ENCODE data around the gene CPD.
"Not testable (repeated sequence)": the region's sequence is repeated elsewhere in the genome, so short reads cannot be mapped to it uniquely, and the experiment has no call there.

Gene CPD

DNA sequence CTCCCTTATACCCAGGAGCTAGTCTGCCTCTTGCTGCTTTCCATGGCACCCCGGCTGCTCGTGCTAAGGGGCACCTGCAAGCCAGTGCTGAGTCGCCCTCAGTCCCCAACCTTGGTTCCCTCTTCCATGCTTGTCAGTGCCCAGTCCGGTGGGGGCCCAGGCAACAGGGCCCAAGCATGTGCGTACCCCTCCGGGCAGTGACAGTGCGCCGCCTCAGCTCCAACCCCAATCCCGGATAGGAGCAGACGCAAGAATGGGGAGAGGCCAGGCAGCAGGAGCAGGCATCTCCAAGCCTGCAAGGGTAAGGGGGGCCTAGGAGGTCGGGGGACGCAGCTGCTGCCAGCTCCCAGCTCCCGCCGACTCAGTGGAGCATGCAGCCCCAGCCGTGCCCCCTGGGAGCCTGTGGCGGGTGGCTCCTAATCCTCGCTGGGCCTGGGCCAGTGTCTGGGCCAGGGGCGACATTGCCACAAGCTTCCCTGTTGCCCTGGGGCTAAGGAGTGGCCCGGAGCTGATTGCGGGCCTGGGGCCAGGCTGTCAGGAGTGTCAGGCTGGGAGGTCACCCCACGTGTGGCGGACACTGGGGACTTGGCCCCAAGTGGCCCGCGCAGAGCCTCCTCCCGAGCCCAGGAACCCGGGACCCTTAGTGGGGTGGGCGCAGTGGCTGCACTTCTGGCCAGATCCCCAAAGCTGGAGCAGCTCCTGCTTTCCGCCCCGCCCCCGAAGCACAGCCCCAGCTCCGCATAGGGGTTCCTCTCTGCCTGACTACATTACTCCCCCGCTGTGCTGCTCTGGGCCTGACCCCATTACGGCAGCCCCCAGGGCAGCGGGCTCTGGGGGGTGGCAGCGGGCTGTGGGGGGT is 9.8 kb downstream of the CPD start:
- peak; percentile 97 for DNase-seq (ENCODE audit: low spot score)

DNA sequence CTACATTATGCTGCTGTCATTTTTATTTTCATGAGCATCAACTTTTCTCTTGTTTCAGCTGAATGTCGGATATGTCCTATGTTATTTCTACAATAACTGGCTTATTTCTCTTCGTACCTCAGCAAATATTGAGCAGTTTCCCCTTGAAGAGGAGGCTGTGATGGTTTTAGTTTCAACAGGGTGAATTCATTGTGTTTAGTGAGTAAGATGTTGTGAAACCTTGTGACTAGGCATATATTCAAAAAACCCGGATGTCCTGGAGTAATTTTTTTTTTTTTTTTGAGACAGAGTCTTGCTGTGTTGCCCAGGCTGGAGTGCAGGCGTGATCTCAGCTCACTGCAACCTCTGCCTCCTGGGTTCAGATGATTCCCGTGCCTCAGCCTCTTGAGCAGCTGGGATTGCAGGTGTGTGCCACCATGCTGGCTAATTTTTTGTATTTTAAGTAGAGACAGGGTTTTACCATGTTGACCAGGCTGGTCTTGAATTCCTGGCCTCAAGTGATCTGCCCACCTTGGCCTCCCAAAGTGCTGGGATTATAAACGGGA is 11.1 kb downstream of the CPD start:
- no peak for DNase-seq (ENCODE audit: low spot score)

DNA sequence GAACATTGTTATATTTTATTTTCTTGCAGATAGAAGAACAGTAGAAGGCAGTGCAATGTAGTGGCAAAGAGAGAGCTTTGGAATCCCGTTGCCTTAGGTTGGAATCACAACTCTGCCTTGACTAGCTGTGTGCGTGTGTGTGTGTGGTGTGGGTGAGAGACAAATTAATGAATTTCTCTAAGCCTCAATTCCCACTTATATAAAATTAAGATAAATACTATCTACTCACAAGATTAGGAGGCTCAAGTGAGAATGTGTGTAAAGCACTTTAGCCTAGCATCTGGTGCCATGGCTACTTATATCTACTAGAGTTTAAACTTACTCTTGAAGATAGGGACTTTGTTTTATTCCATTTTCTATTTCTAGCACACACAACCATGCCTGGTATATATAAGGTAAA is 12.8 kb downstream of the CPD start:
- DNase-seq (ENCODE audit: low spot score), result peak; percentile 52

DNA sequence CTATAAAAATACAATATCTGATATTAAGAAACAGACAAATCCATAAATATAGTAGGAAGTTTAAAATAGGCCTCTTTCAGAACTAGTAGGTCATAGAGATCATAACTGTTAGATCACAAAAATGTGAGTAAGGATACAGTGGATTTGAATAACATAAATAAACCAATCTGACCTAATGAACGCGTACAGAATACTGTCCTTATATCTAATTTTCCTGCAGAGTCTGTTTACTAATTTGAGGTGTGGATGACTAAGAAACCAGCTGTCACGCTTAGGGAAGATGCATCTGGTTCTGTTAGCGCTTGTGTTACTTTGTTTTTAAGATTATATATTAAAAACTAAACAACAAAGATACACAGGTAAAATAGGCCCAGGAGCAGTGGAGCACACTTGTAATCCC is 14.8 kb downstream of the CPD start:
- no peak for DNase-seq (ENCODE audit: low spot score)

DNA sequence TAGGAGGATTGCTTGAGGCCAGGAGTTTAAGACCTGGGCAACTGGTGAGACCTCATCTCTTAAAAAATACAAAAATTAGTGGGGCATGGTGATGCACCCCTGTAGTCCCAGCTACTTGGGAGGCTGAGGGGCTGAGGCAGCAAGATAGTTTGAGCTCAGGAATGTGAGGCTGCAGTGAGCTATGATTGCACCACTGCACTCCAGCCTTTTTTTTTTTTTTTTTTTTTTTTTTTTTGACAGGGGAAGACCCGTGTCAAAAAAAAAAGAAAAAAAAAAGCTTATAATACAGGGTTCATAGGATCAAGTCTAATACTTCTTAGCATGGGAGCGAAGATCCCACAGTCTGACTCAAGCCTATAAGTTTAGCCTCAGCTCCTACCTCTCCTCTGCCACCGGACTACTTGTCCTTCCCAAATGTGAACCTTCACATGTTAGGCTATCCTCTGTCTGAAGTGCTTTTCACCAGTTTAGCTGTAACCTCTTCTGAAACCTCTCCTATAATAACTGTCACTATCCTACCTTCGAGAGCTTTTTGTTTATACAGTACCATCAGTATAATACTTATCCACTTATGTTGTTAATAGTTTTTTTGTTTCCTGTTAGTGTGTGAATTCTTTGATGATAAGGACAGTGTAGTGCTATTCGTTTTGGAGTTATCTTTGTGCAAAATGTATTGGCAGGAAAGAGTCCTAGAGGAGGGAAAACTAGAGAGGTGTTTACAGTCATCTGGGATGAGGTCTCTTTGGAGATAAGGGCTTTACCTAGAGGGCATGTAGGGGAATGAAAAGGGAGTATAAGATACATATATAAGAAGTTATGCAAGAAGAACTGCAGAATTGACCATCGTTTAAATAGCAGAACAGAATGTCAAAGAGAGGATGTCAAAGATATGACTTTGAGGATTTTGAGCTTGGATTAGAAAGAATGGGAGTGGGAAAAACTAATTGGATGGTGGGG is 15.5 kb downstream of the CPD start:
- DNase-seq (ENCODE audit: low spot score), result no peak

DNA sequence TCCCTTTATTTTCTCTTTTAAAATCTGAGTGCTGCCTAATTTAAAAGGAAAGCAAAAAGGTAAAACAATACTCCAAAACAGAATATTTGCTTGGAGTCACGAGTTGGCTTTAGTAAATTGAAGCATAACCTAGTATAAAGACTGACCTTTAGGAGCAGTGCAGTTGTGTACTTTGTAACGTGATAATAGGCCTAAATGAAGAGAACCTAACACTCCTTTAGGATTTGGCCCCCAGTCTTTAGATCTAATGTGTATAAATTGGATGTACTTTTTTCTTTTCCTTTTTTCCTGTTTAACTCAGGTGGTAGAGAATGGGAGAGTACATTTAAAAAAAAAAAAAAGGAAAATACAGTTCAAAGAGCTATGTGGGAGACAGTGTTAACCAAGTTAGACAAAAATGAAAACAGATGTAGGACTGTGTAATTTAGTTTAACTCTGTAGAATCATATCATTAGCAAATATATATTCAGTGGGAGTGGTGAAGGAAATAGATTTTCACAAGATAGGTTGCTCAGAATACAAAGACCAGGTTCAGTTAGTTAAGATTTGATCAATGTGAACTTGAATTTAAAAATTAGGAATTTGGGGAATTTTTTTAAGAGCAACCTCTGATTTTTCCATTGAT is 16.8 kb downstream of the CPD start:
- DNase-seq (ENCODE audit: low spot score), result no peak

DNA sequence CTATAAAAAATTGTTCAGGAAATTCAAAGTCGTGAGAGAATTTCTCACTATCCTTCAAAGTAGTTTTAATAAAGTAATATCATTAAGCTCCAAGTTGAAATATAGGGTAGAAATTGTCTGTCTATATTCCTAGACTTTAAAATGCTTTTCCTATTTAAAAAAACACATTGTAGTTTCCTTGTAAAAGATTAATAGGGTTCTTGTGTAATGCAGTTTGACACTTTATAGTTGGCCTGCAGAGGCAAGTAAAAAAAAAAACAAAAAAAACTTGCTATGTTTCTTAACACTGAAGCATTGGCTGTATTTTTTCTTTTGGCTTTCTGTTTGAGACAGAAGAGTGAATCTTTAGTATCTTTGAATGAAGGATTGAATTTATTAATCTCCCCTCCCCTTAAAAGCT is 17.4 kb downstream of the CPD start:
- no peak for DNase-seq (ENCODE audit: low spot score)

DNA sequence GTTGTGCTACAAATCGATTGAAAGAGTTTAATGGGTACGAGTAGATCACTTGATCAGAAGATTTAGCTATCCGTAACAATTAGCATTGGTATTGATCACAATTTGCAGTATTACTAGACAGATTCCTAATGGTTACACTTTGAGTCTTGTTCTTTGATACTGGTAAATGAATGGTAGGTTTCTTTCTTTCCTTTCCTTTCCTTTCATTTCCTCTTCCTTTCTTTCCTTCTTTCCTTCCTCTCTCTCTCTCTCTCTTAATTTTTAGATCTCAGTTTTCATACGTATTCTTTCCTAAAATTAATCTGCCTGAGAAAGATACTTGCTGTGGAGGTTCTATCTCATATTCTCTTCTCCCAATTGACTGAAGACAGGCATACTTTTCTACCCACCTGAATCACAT is 17.9 kb downstream of the CPD start:
- DNase-seq (ENCODE audit: low spot score), result no peak

DNA sequence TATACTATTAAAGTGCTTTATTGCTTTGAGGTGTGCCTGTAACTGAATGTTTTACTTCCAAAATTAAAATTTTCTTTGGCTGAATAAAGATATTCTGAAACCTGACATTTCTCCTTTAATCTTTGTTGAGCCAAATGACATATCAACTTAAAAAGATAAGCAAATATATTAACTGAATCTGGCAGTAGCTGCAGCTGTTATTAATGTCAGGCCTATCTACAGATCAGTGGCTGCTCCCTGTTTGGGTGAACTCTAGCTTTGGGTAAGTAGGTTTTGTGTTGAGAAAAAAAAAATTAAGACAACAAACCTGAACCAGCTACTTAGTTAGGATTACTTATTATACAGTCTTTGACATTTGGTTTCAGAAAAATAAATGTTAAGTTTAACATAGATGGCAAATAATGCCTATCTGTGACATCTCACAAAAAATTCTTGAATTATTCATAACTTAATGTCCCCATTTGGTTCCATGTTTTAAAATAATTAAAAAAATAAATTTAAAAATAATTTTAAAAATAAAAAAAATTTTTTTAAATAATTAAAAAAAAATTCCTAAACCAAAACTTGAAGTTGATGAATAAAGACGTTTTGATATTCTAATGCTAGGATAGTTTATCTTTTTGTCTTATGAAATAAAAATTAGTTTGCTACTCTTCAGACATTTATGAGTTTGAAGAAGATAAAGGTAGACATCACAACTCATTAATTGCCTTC is 19.8 kb downstream of the CPD start:
- no peak for DNase-seq (ENCODE audit: low spot score)

DNA sequence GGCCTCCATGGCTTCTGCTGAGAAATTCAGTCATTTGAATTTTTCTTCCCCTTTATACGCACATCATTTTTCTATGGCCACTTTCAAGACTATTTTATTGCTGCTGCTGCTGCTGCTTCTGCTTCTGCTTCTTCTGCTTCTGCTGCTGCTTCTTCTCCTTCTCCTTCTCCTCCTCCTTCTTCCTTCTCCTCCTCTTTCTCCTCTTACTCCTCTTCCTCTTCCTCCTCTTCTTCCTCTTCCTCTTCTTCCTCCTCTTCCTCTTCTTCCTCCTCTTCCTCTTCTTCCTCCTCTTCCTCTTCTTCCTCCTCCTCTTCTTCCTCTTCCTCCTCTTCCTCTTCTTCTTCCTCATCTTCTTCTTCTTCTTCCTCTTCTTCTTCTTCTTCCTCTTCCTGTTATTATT is 22.4 kb downstream of the CPD start:
- DNase-seq (ENCODE audit: low spot score), result no peak

DNA sequence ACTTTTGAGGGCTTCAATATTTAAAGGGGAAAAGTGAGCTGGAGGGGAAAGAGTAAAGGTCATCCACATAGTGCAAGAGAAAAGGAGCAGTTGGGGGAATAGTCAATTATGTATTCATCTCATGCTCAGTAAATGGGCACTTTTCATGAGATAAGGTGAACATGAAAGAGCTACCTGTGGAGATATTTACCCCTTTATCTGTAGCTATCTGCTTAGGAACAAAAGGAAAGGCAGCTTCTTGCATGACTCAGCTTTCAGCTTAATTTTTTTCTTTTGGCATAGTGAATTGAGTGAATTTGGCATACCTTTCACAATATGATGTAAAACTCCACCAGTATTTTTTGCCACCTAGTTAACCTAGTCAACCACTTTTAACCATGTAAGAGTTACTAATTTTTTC is 26.4 kb downstream of the CPD start:
- no peak for DNase-seq (ENCODE audit: low spot score)

DNA sequence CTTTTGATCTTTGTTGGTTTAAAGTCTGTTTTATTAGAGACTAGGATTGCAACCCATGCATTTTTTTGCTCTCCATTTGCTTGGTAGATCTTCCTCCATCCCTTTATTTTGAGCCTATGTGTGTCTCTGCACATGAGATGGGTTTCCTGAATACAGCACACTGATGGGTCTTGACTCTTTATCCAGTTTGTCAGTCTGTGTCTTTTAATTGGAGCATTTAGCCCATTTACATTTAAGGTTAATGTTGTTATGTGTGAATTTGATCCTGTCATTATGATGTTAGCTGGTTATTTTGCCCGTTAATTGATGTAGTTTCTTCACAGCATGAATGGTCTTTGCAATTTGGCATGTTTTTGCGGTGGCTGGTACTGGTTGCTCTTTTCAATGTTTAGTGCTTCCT is 31.9 kb downstream of the CPD start:
- DNase-seq (ENCODE audit: low spot score), result not testable (repeated sequence)

DNA sequence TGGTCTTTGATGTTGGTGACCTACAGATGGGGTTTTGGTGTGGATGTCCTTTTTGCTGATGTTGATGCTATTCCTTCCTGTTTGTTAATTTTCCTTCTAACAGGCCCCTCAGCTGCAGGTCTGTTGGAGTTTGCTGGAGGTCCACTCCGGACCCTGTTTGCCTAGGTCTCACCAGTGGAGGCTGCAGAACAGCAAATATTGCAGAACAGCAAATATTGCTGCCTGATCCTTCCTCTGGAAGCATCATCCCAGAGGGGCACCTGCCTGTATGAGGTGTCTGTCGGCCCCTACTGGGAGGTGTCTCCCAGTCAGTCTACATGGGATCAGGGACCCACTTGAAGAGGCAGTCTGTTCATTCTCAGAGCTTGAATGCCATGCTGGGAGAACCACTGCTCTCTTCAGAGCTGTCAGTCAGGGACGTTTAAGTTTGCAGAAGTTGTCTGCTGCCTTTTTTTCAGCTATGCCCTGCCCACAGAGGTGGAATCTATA is 33.3 kb downstream of the CPD start:
- DNase-seq (ENCODE audit: low spot score), result not testable (repeated sequence)

DNA sequence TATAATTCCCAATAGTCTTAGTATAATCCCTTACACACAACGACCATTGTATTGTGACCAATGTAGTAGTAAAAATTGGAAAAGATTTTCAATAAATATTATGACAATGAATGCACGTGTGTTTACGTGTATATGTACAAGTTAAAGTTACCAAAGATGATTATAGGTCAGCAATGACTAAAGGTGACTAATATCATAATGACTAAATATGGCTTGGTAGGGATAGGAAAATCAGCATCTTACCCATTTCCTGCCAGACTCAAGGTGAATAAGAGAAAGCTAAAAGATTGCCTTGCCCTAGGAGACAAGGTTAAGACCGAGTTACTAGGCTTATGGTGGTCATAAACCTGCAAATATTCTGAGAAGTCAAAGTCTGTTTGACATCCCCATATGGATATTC is 34.4 kb downstream of the CPD start:
- no peak for DNase-seq (ENCODE audit: low spot score)

DNA sequence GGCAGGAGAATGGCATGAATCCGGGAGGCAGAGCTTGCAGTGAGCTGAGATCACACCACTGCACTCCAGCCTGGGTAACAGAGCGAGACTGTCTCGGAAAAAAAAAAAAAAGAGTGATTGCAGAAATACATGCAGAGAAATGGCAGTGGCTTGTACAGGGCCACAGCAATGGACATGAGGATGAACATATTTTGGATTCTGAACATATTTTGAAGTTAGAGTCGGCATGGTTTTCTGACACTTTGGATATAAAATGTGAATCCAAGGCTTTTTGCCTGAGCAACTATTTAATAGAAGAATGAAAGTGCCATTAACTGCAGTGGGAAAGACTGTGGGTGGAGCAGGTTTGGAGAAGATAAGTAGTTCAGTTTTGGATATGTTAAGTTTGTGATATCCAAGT is 35.8 kb downstream of the CPD start:
- no peak for DNase-seq (ENCODE audit: low spot score)

DNA sequence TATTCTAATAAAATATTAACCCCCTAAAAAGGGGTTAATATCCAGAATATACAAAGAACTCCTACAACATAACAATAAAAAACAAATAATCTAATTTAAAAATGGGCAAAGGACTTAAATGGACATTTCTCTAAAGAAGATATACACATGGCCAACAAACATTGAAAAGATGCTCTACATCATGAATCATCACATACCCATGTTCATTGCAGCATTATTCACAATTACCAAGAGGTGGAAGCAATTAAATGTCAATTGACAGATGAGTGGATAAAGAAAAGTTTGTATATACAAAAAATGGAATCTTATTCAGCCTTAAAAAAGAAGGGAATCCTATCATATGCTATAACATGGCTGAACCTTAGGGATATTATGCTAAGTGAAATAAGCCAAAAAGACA is 36.8 kb downstream of the CPD start:
- DNase-seq (ENCODE audit: low spot score), result no peak

DNA sequence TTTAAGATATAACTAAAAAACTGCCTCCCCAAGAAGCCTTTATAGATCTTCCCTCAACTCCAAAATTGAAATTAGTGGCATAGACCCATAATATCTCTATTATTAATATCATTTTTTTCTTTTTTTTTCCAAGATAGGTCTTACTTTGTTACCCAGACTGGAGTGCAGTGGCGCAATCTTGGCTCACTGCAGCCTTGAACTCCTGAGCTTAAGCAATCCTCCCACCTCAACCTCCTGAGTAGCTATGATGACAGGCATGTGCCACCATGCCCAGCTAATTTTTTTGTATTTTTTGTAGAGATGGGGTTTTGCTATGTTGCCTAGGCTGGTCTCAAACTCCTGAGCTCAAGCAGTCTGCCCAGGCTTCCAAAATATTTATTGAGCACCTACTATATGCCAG is 39.3 kb downstream of the CPD start:
- DNase-seq (ENCODE audit: low spot score), result not testable (repeated sequence)

DNA sequence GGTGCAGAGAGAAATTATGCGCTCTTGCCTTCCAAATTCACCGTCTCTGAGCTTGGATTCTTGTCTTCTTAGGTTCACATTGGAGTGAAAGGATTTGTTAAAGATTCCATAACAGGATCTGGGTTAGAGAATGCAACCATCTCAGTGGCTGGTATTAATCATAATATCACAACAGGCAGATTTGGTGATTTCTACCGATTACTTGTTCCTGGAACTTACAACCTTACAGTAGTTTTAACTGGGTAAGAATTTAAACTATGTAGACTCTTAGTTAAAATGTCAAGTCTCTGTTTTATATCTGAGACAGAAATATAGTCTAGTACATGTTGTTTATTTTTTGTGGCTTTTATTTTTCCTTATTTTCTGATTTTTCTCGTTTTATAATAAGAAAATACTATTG is 42.9 kb downstream of the CPD start:
- DNase-seq (ENCODE audit: low spot score), result no peak

DNA sequence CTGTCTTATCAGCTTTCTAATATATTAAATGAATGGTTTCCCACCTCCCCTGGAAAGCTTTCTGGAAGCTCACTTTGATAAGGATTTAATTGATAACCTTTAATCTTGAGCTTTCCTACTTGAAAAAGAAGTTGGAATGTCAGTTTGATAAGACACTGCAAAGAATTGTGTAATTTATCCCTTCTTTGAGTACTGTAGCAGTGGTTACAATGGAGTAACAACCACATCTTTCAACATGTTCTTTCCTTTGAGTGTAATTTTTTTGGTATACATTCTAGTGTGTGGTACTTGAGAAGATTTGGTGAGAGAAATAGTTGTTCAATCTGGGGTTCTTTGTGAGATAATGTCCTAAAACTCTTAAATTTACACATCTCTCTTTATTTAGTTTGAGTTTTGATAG is 43.4 kb downstream of the CPD start:
- no peak for DNase-seq (ENCODE audit: low spot score)

DNA sequence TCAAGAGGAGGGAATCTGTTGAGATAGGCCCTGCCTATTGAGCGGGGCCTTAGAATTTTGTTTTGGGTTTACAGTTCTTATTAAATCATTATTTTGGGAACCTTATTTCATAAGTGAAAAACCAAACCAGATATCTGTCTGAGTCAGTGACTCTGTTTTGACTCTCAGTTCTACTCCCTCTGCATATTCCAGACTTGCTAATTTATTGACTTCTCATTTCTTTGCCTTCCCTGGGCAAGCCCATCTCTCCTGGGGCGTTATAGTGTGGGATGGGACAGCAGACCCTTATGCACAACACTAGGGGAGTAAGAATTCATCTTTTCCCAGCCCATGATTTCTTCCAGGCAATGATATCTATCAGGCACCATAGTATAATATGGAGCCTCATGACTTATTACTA is 45.7 kb downstream of the CPD start:
- no peak for DNase-seq (ENCODE audit: low spot score)

DNA sequence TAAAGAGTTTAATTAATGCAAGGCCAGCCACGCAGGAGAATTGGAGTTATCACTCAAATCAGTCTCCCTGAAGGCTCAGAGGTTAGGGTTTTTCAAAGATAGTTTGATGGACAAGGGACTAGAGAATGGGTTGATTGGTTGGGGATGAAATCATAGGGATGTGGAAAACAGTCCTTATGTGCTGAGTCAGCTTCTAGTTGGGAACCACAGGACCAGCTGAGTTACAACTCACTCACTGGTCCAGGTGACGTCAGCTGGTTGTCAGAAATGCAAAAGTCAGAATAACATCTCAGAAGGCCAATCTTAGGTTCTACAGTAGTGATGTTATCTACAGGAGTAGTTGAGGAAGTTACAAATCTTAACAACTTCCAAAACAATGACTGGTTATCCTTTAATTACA is 47.6 kb downstream of the CPD start:
- no peak for DNase-seq (ENCODE audit: low spot score)

DNA sequence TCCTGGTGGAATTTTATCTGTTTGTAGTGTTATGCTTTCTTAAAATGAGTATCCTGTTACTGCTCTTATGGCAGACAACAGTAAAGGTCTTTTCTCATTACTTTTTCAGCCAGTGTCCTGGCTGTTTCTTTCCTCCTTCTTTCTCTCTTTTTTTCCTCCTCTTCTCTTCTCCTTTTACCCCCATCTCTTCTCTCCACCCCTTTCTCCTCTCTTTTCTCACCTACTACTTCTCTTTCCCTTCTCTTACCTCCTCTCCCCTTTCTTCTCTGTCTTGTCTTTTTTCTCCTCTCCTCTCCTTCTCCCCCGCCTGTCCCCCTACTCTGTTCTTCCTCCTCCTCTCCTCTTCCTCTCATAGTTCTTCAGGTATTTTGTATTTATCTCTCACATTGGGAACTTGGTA is 48.9 kb downstream of the CPD start:
- no peak for DNase-seq (ENCODE audit: low spot score)
